ENCODE measurements around the gene PRSS21.

The PRSS21 gene

DNA sequence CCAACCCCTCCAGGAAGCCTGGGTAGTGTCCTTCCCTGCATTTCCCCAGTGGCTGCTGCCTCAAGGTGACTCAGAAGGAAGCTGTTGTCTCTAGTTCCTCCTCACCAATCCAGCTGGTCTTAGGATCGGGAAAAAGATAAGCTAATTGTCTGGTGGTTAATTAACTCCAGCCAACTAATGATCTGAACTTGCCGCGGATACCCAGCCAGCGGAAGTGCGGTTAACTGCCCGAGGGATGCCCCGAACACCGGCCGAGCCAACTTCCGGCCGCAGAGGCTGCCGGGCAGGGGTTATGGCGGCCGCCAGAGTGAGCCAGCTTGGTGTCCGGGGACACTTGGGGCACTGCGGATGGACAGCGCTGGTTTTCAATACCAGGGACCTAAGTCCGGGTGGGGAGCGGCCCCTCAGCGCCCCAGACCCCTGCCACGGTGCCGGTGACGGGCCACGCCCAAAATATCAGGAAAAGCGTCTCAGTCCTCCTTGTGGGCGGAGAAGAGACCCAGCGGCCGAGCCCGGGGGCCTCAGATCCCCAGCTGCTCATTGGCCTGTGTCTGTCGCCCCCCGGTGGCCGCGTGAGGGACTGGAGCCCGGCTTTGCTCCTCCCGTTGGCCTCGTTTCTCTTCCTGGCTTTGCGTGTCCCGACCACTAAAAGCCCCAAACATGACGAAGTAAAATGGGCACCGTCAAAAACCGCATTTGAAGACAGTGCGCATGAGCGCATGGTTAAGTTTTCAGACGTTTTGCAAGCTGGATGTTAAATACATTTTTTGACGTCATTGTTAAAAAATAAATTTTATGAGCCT is 51.2 kb downstream of the PRSS21 start (continued):
- TF ChIP-seq ZIC2 (tag by site-specific recombination; IDR thresholded peaks at IDR 0.05) (peak; percentile 67), ZNF791 (tag by site-specific recombination; IDR thresholded peaks at IDR 0.05) (no peak), ZNF354C (tag by site-specific recombination; IDR thresholded peaks at IDR 0.05; ENCODE audit: borderline replicate concordance, low read depth) (no peak), ZNF561 (tag by site-specific recombination; IDR thresholded peaks at IDR 0.05; ENCODE audit: borderline replicate concordance) (peak; percentile 80; the same call in 1 of the 2 replicates), OSR2 (tag by site-specific recombination; IDR thresholded peaks at IDR 0.05) (no peak), ZNF335 (tag by site-specific recombination; conservative IDR thresholded peaks at IDR 0.05) (peak; percentile 94), OVOL3 (tag by site-specific recombination; IDR thresholded peaks at IDR 0.05) (no peak), ZXDB (tag by site-specific recombination; IDR thresholded peaks at IDR 0.05) (peak; percentile 95), IKZF3 (tag by site-specific recombination; IDR thresholded peaks at IDR 0.05) (peak; percentile 63), ZNF830 (tag by site-specific recombination; IDR thresholded peaks at IDR 0.05; ENCODE audit: low read depth) (no peak), ZFHX2 (tag by site-specific recombination; conservative IDR thresholded peaks at IDR 0.05) (peak; percentile 86), ZNF792 (tag by site-specific recombination; IDR thresholded peaks at IDR 0.05) (no peak), ZNF16 (tag by site-specific recombination; IDR thresholded peaks at IDR 0.05; ENCODE audit: low read depth) (no peak), ZNF624 (tag by site-specific recombination; IDR thresholded peaks at IDR 0.05) (no peak), ZSCAN16 (tag by site-specific recombination; IDR thresholded peaks at IDR 0.05) (no peak)
- TF ChIP-seq, protein P1, sequence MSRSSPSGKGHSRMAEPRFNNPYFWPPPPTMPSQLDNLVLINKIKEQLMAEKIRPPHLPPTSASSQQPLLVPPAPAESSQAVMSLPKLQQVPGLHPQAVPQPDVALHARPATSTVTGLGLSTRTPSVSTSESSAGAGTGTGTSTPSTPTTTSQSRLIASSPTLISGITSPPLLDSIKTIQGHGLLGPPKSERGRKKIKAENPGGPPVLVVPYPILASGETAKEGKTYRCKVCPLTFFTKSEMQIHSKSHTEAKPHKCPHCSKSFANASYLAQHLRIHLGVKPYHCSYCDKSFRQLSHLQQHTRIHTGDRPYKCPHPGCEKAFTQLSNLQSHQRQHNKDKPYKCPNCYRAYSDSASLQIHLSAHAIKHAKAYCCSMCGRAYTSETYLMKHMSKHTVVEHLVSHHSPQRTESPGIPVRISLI (tag by site-specific recombination; IDR thresholded peaks at IDR 0.05): no peak
- TF ChIP-seq, protein P2, sequence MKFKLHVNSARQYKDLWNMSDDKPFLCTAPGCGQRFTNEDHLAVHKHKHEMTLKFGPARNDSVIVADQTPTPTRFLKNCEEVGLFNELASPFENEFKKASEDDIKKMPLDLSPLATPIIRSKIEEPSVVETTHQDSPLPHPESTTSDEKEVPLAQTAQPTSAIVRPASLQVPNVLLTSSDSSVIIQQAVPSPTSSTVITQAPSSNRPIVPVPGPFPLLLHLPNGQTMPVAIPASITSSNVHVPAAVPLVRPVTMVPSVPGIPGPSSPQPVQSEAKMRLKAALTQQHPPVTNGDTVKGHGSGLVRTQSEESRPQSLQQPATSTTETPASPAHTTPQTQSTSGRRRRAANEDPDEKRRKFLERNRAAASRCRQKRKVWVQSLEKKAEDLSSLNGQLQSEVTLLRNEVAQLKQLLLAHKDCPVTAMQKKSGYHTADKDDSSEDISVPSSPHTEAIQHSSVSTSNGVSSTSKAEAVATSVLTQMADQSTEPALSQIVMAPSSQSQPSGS (tag by site-specific recombination; IDR thresholded peaks at IDR 0.05; ENCODE audit: low read depth): peak; percentile 90
- TF ChIP-seq, protein P3, sequence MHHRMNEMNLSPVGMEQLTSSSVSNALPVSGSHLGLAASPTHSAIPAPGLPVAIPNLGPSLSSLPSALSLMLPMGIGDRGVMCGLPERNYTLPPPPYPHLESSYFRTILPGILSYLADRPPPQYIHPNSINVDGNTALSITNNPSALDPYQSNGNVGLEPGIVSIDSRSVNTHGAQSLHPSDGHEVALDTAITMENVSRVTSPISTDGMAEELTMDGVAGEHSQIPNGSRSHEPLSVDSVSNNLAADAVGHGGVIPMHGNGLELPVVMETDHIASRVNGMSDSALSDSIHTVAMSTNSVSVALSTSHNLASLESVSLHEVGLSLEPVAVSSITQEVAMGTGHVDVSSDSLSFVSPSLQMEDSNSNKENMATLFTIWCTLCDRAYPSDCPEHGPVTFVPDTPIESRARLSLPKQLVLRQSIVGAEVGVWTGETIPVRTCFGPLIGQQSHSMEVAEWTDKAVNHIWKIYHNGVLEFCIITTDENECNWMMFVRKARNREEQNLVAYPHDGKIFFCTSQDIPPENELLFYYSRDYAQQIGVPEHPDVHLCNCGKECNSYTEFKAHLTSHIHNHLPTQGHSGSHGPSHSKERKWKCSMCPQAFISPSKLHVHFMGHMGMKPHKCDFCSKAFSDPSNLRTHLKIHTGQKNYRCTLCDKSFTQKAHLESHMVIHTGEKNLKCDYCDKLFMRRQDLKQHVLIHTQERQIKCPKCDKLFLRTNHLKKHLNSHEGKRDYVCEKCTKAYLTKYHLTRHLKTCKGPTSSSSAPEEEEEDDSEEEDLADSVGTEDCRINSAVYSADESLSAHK (tag by site-specific recombination; IDR thresholded peaks at IDR 0.05): peak; percentile 51; the same call in 1 of the 2 replicates
